Measurements from ENCODE around the gene FXR2.

The FXR2 gene

GRCh38 chr17:7618608-7619007 is 3.9 kb upstream of the FXR2 start:
- in situ Hi-C loops (cut with HindIII; ENCODE audit: low sequenced_read_pairs) = no loop called here

GRCh38 chr17:7615265-7615747 is 609 bp upstream of the FXR2 start:
- peak overlapping the region; percentile 38 for H3K4me3 ChIP-seq (ENCODE audit: low read depth, low read length)
- DNase-seq (ENCODE audit: low read depth) = no peak
- no peak for TF ChIP-seq CTCF (IDR thresholded peaks at IDR 0.05; ENCODE audit: low read depth, low read length, missing control alignments)
- in situ Hi-C loops (cut with HindIII; ENCODE audit: low sequenced_read_pairs) = no loop called here

More at GRCh38 chr17:7618608-7619007, 3.9 kb upstream of the FXR2 start:
- H3K4me3 ChIP-seq (ENCODE audit: low read depth, low read length) = no peak overlapping the region
- no peak for DNase-seq (ENCODE audit: low read depth)
- TF ChIP-seq CTCF (IDR thresholded peaks at IDR 0.05; ENCODE audit: low read depth, low read length, missing control alignments) = no peak

- no peak for DNase-seq (ENCODE audit: low read depth)
- H3K4me3 ChIP-seq (ENCODE audit: low read depth, low read length) = peak overlapping the region; percentile 90
- in situ Hi-C loops (cut with HindIII; ENCODE audit: low sequenced_read_pairs) = no loop called here
- peak; percentile 5 for TF ChIP-seq CTCF (IDR thresholded peaks at IDR 0.05; ENCODE audit: low read depth, low read length, missing control alignments)
Measured at GRCh38 chr17:7613769-7614424, 800 bp downstream of the FXR2 start.

- peak overlapping the region; percentile 10 for H3K4me3 ChIP-seq (ENCODE audit: low read depth, low read length)
- no peak for TF ChIP-seq CTCF (IDR thresholded peaks at IDR 0.05; ENCODE audit: low read depth, low read length, missing control alignments)
- no peak for DNase-seq (ENCODE audit: low read depth)
- in situ Hi-C loops (cut with HindIII; ENCODE audit: low sequenced_read_pairs) = no loop called here
Measured at GRCh38 chr17:7612294-7612640, 2.4 kb downstream of the FXR2 start.

- no peak for TF ChIP-seq CTCF (IDR thresholded peaks at IDR 0.05; ENCODE audit: low read depth, low read length, missing control alignments)
- in situ Hi-C loops (cut with HindIII; ENCODE audit: low sequenced_read_pairs) = no loop called here
- peak overlapping the region; percentile 10 for H3K4me3 ChIP-seq (ENCODE audit: low read depth, low read length)
- no peak for DNase-seq (ENCODE audit: low read depth)
Measured at GRCh38 chr17:7611635-7612293, 2.9 kb downstream of the FXR2 start.

- DNase-seq (ENCODE audit: low read depth) = no peak
- no peak overlapping the region for H3K4me3 ChIP-seq (ENCODE audit: low read depth, low read length)
- in situ Hi-C loops (cut with HindIII; ENCODE audit: low sequenced_read_pairs) = no loop called here
- TF ChIP-seq CTCF (IDR thresholded peaks at IDR 0.05; ENCODE audit: low read depth, low read length, missing control alignments) = no peak
Measured at GRCh38 chr17:7610641-7611040, 4.1 kb downstream of the FXR2 start.

Data from astrocyte of the cerebellum (primary cell).